ENCODE results near the gene CTNNA1. TPM values are rescaled to one million over a fixed set of nuclear protein-coding genes. Genes with fewer than 3 reads are reported as not detected.

The CTNNA1 gene
- total and polyA plus RNA-seq, 9 of the 15 experiments (the other 6 are each of a cell fraction or from before 2014, with no cell fraction given) = 29.6 to 117 (median 89.1) TPM

DNA sequence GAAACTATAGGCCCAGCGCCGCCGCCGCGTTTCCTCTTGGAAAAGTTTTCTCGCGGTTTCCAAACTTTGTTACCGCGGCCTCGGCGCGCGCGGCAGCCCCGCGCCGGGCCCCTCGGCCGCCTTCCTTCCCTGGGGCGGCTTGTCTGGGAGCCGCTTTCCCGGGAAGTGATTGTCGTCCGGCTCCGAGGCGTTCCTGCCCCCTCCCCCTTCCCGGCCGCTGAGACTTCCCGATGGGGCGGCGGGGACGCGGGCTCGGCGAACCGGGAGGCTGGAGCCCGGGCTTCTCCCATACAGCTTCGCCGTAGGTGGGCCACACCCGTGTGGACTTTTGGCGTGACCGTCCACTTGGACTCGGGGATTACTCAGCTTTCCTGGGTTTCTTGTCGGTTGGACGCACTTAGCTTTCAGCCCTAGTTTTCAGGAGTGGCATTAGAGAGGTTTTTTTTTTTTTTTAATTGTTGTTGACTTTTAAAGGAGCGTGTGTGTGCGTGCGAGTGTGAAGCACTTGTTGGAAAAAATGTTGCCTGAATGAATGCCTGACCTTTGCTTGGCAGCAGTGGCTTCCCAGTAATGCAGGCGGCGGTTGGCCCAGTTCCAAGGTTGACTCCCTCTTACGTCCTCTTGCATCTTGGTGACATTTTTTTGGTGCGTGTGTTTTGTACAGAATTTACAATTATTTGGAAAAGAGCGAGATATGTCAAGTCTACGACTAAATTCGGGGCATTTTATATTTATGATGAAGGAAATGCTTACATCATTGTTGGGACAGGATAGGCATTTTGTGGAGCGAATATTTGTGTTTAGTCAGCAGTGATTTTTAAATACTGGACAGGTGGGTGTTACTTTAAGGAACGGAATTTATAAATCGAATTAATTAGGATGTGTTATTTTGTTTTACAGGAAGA lies 821 bp downstream of the CTNNA1 start (continued):
- TF ChIP-seq ZNF644 (tag; IDR thresholded peaks at IDR 0.05; ENCODE audit: low read depth) (0 out of 2 replicates have a peak, but pooled peaks have one; percentile 23), ZFP30 (CRISPR knock-in tag; IDR thresholded peaks at IDR 0.05; ENCODE audit: borderline replicate concordance) (no peak), FIP1L1 (IDR thresholded peaks at IDR 0.05; ENCODE audit: low read depth, low read length, poor library complexity, severe bottlenecking) (peak; percentile 77), POLR2B (IDR thresholded peaks at IDR 0.05; ENCODE audit: low read depth, partially characterized antibody) (no peak), SMAD1 (IDR thresholded peaks at IDR 0.05; ENCODE audit: low read depth, low read length, partially characterized antibody) (peak; percentile 68), SMAD4 (CRISPR knock-in tag; conservative IDR thresholded peaks at IDR 0.05) (no peak), PCBP2 (IDR thresholded peaks at IDR 0.05; ENCODE audit: low read depth, low read length, poor library complexity, severe bottlenecking) (no peak), TSC22D4 (tag; IDR thresholded peaks at IDR 0.05) (no peak), TRIM24 (IDR thresholded peaks at IDR 0.05) (peak in 1 of 2 experiments; percentile 39; a peak in 1 of 4 replicates), DIDO1 (tag; IDR thresholded peaks at IDR 0.05; ENCODE audit: low read depth) (0 out of 2 replicates have a peak, but pooled peaks have one; percentile 17), ZNF584 (CRISPR knock-in tag; IDR thresholded peaks at IDR 0.05; ENCODE audit: low read depth) (0 out of 2 replicates have a peak, but pooled peaks have one; percentile 17), CEBPG (CRISPR knock-in tag; IDR thresholded peaks at IDR 0.05) (peak; percentile 92), CEBPG (tag; conservative IDR thresholded peaks at IDR 0.05 in 1 of 2, IDR thresholded peaks at IDR 0.05 in 1 of 2) (peak; percentile 58 to 61), THRAP3 (IDR thresholded peaks at IDR 0.05; ENCODE audit: borderline replicate concordance) (0 out of 2 replicates have a peak, but pooled peaks have one; percentile 77), ZFP1 (CRISPR knock-in tag; IDR thresholded peaks at IDR 0.05) (no peak), ILK (tag; IDR thresholded peaks at IDR 0.05; ENCODE audit: borderline replicate concordance, low read depth) (no peak), POLR2G (IDR thresholded peaks at IDR 0.05; ENCODE audit: low read depth, low read length) (peak; percentile 82), ZNF354B (CRISPR knock-in tag; IDR thresholded peaks at IDR 0.05) (no peak), CXXC5 (CRISPR knock-in tag; IDR thresholded peaks at IDR 0.05) (peak; percentile 39; the same call in 1 of the 2 replicates), CHCHD3 (CRISPR knock-in tag; IDR thresholded peaks at IDR 0.05) (no peak)
- TF ChIP-seq, protein P1, sequence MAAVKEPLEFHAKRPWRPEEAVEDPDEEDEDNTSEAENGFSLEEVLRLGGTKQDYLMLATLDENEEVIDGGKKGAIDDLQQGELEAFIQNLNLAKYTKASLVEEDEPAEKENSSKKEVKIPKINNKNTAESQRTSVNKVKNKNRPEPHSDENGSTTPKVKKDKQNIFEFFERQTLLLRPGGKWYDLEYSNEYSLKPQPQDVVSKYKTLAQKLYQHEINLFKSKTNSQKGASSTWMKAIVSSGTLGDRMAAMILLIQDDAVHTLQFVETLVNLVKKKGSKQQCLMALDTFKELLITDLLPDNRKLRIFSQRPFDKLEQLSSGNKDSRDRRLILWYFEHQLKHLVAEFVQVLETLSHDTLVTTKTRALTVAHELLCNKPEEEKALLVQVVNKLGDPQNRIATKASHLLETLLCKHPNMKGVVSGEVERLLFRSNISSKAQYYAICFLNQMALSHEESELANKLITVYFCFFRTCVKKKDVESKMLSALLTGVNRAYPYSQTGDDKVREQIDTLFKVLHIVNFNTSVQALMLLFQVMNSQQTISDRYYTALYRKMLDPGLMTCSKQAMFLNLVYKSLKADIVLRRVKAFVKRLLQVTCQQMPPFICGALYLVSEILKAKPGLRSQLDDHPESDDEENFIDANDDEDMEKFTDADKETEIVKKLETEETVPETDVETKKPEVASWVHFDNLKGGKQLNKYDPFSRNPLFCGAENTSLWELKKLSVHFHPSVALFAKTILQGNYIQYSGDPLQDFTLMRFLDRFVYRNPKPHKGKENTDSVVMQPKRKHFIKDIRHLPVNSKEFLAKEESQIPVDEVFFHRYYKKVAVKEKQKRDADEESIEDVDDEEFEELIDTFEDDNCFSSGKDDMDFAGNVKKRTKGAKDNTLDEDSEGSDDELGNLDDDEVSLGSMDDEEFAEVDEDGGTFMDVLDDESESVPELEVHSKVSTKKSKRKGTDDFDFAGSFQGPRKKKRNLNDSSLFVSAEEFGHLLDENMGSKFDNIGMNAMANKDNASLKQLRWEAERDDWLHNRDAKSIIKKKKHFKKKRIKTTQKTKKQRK (IDR thresholded peaks at IDR 0.05; ENCODE audit: borderline replicate concordance, low read depth, low read length) = no peak
- TF ChIP-seq, protein P2, sequence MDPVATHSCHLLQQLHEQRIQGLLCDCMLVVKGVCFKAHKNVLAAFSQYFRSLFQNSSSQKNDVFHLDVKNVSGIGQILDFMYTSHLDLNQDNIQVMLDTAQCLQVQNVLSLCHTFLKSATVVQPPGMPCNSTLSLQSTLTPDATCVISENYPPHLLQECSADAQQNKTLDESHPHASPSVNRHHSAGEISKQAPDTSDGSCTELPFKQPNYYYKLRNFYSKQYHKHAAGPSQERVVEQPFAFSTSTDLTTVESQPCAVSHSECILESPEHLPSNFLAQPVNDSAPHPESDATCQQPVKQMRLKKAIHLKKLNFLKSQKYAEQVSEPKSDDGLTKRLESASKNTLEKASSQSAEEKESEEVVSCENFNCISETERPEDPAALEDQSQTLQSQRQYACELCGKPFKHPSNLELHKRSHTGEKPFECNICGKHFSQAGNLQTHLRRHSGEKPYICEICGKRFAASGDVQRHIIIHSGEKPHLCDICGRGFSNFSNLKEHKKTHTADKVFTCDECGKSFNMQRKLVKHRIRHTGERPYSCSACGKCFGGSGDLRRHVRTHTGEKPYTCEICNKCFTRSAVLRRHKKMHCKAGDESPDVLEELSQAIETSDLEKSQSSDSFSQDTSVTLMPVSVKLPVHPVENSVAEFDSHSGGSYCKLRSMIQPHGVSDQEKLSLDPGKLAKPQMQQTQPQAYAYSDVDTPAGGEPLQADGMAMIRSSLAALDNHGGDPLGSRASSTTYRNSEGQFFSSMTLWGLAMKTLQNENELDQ (CRISPR knock-in tag; IDR thresholded peaks at IDR 0.05; ENCODE audit: borderline replicate concordance) = no peak

Data from K562 (cell line).